RWPE1 (cell line): ENCODE data around the gene OSER1.

Experiments
- CTCF ChIA-PET: fragments of 350-600 bp; sonication (Branson Sonifier 250); formaldehyde crosslinking; extraction: SDS; loops from one replicate; lab custom pipeline; 2021; lab: Yijun Ruan, JAX
- POLR2A ChIA-PET: fragments of 400-600 bp; formaldehyde crosslinking; extraction: SDS; loops from one replicate; lab custom pipeline; 2020; ENCODE audit warnings: antibody characterized with exemption; ENCODE audit not compliant: low non-redundant PET; lab: Yijun Ruan, JAX
- DNase-seq: peaks from one replicate; pipeline ENCODE4 v3.0.0; 2012; ENCODE audit warnings: low spot score
- H3K27ac ChIP-seq: fragments of 450-650 bp; 2 replicates; pipeline ENCODE4 v1.5.1; 2017
- CTCF ChIP-seq: fragments of 450-650 bp; conservative IDR thresholded peaks from 2 replicates; pipeline ENCODE4 v1.5.1; 2017; ENCODE audit warnings: low read depth, mild to moderate bottlenecking

OSER1 gene

DNA sequence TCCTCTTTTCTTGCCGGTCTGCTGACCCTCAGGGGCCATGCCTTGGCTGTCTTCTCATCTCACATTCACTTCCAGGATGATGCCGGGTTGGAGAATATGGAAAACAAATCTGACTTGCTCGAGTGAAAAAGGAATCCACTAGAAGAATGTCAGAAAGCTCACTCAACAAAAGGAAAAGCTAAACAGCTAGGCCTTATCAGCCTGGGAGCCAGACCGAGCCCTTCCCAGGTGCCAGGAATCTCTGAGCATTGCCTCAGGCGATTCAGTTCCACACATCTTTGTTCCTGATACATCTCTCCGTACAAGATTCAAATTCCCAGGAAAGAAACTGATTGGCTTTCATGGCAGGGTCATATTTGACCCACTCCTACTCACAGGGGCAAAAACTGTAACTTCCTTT is 9.2 kb upstream of the OSER1 start:
- ChIA-PET POLR2A (no interaction called here), CTCF (interaction anchor here (0.6 to 7.7 kb wide), 5 partner anchors 92 to 252 kb away, joined by 3 to 145 read pairs (median 5); partner anchors contain the start of gene FITM2)
- no peak for DNase-seq
- H3K27ac ChIP-seq: no peak overlapping the region
- TF ChIP-seq CTCF: no peak

- ChIA-PET CTCF (interaction anchor here (0.6 to 7.7 kb wide), 9 partner anchors 29 to 390 kb away, joined by 3 to 145 read pairs (median 4); partner anchors contain the start of gene FITM2), POLR2A (no interaction called here)
- no peak overlapping the region for H3K27ac ChIP-seq
- no peak for TF ChIP-seq CTCF
- DNase-seq: no peak
These were observed 8.7 kb upstream of the OSER1 start for GRCh38 chr20:44219170-44219730.

DNA sequence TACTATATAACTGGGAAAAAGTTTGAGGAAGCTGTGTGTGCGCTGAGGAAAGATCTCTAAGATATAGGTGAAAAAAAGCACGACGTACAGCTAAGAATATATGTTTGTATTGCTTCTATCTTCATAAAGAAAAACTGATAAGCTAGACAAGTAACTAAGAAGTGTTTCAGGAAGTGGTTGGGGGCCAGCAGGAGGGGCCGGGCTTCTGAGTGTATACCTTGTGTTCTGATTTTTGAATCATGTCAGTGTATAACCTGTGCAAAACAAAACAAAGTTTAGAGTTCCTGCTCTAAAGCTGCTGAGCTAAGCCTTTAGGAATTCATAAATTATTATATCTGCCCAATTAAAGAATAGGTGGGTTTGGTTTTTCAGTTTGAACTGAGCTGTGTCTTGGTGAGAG is 7.9 kb upstream of the OSER1 start:
- POLR2A ChIA-PET: interaction anchor here (0.6 kb wide), 2 partner anchors 97 to 329 kb away, joined by 3 to 4 read pairs; no protein-coding TSS in a partner anchor
- no peak for TF ChIP-seq CTCF

DNA sequence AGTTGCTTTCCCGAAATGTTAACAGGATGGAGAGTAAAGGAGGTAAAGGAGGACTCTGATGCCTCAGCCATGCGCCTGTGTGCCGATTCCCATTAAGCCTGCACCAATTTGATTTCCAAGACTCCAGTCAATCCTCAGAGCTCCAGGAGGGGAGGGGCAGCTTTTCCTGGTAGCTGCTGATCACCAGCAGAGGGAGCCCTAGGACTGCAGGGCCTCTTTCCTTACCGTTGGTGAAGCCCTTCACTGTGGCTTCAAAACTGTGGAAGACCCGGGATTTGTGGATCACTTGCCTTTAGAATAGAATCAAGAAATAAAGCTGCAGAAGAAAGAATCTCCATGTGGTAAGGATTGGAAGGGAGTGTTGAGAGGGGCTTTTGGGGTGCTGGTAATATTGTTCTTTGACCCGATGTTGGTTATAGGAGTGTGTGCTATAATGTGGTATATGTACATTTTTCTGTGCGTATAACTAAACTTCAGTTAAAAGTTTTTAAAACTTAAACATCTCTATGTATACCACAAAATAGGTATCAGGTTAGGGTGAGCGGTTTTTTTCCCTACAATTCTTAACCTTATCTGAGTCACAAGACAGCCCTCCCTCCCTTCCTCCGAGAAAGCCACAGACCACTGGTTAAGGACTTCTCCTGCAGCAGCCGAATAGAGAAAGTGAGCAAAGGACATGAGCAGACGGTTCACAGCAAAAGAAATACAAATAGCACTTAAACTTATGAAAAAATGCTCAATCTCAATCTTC is 6.9 kb upstream of the OSER1 start:
- no peak overlapping the region for H3K27ac ChIP-seq
- peak; percentile 82 for DNase-seq
- peak; percentile 98 for TF ChIP-seq CTCF
- ChIA-PET CTCF (interaction anchor here (0.6 to 7.7 kb wide), 44 partner anchors 8 to 466 kb away, joined by 3 to 145 read pairs (median 4); partner anchors contain the start of genes FITM2 and GDAP1L1), POLR2A (interaction anchor here (0.7 kb wide), 2 partner anchors 93 to 94 kb away, joined by 3 to 5 read pairs; partner anchors contain the start of gene FITM2)

More for the DNA sequence above, 7.9 kb upstream of the OSER1 start:
- no peak for DNase-seq
- CTCF ChIA-PET: interaction anchor here (0.7 to 7.7 kb wide), 17 partner anchors 11 to 465 kb away, joined by 3 to 145 read pairs (median 4); partner anchors contain the start of genes FITM2 and GDAP1L1
- H3K27ac ChIP-seq: no peak overlapping the region

GRCh38 chr20:44215125-44215524 is 4.6 kb upstream of the OSER1 start:
- peak; percentile 99 for TF ChIP-seq CTCF
- CTCF ChIA-PET: interaction anchor here (0.6 to 7.7 kb wide), 15 partner anchors 9 to 629 kb away, joined by 3 to 145 read pairs (median 3); partner anchors contain the start of gene FITM2
- POLR2A ChIA-PET: interaction anchor here (1.2 kb wide), 1 partner anchor 96 kb away, joined by 3 read pairs; the partner anchor contains the start of gene FITM2
- peak; percentile 72 for DNase-seq
- H3K27ac ChIP-seq: no peak overlapping the region

DNA sequence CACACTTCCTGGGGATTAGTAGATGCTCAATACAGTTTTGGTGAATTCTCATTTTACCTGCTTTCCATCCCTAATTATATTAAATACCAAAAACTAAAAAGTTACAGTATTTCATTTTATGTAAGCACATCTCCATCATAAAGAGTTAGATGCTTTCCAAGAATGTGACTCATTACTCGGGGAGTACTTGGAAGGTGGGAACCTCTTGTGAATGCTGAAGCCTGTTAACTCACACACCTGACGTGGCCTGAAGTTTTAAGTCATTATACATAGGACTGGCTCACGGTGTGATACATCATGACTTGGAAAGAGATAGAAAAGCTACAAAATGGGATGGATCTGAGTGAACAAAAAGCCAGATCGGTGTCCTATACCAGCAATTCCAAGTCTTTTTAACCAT is 2.2 kb upstream of the OSER1 start:
- ChIA-PET POLR2A (interaction anchor here (1.8 kb wide), 1 partner anchor 98 kb away, joined by 7 read pairs; the partner anchor contains the start of gene FITM2), CTCF (interaction anchor here (0.6 to 1.7 kb wide), 5 partner anchors 11 to 373 kb away, joined by 4 to 7 read pairs (median 6); no protein-coding TSS in a partner anchor)
- DNase-seq: peak; percentile 84
- no peak for TF ChIP-seq CTCF
- peak overlapping the region; percentile 55 for H3K27ac ChIP-seq
